HL-60 (cell line): Measurements from ENCODE around the gene PLEKHG7.

Experiments
- DNase-seq, 2 experiments: peaks; one replicate each; pipeline ENCODE4 v3.0.0-alpha.2; 2010 to 2020; ENCODE audit warnings: low read depth in 1 of 2, low spot score in 1 of 2
- H3K27ac ChIP-seq: fragments of 250-450 bp; sonication (Bioruptor Pico); replicated peaks from 2 replicates; pipeline ENCODE4 v1.5.1; 2020; ENCODE audit warnings: mild to moderate bottlenecking, moderate library complexity
- H3K27me3 ChIP-seq: fragments of 250-450 bp; sonication (Bioruptor Pico); 2 replicates; pipeline ENCODE4 v1.5.1; 2021; ENCODE audit warnings: mild to moderate bottlenecking, moderate library complexity; ENCODE audit not compliant: insufficient read depth, poor library complexity, severe bottlenecking
- H3K4me3 ChIP-seq: replicated peaks from 2 replicates; pipeline ENCODE4 v1.5.1; 2011; ENCODE audit warnings: mild to moderate bottlenecking, control low read depth, low read length; ENCODE audit not compliant: insufficient read depth
- CTCF ChIP-seq: IDR thresholded peaks from one replicate; pipeline ENCODE4 v1.5.1; 2011; ENCODE audit warnings: low read length, control low read depth, inconsistent platforms; ENCODE audit not compliant: insufficient read depth
- GABPA ChIP-seq: IDR thresholded peaks from 2 replicates; pipeline ENCODE4 v1.6.1; 2012; ENCODE audit warnings: low read depth
- POLR2AphosphoS5 ChIP-seq: IDR thresholded peaks from 2 replicates; pipeline ENCODE4 v1.6.1; 2012; ENCODE audit warnings: low read depth
- REST ChIP-seq: IDR thresholded peaks from 2 replicates; pipeline ENCODE4 v1.6.1; 2012; ENCODE audit warnings: low read depth; ENCODE audit not compliant: insufficient replicate concordance
- SPI1 ChIP-seq: IDR thresholded peaks from 2 replicates; pipeline ENCODE4 v1.6.1; 2012; ENCODE audit warnings: low read depth, mild to moderate bottlenecking, borderline replicate concordance

PLEKHG7 gene

GRCh38 chr12:92733181-92733580 lies 30.4 kb downstream of the PLEKHG7 start:
- DNase-seq, result no peak
- no peaks in the 10 kb centered on the region for H3K27me3 ChIP-seq
- TF ChIP-seq POLR2AphosphoS5 (no peak), GABPA (no peak), REST (no peak), CTCF (no peak), SPI1 (no peak)

GRCh38 chr12:92733661-92734060 lies 30.9 kb downstream of the PLEKHG7 start:
- Histone ChIP-seq H3K27ac (no peak overlapping the region), H3K4me3 (no peak overlapping the region), H3K27me3 (no peaks in the 10 kb centered on the region)
- TF ChIP-seq SPI1 (no peak), CTCF (no peak), REST (no peak), POLR2AphosphoS5 (no peak), GABPA (no peak)
- no peak for DNase-seq

More at GRCh38 chr12:92733181-92733580, 30.4 kb downstream of the PLEKHG7 start:
- no peak overlapping the region for H3K4me3 ChIP-seq
- no peak overlapping the region for H3K27ac ChIP-seq

- H3K4me3 ChIP-seq, result no peak overlapping the region
- DNase-seq, result peak in 1 of 2 experiments; percentile 8
- no peak overlapping the region for H3K27ac ChIP-seq
- TF ChIP-seq SPI1 (no peak), GABPA (no peak), REST (no peak), CTCF (no peak), POLR2AphosphoS5 (no peak)
- no peaks in the 10 kb centered on the region for H3K27me3 ChIP-seq
These were observed 32.4 kb downstream of the PLEKHG7 start for GRCh38 chr12:92735131-92735721.
